HG03558 (cell line): ENCODE measurements around the gene RFC2.
A peak's percentile ranks its signal among the peaks of the same experiment; 100 is the strongest.

Source experiments
- ATAC-seq: cut with Tn5 transposase; IDR thresholded peaks from one replicate; pipeline ENCODE4 v1.9.1; 2021; ENCODE audit warnings: moderate number of reproducible peaks; ENCODE audit not compliant: unreplicated experiment; ENCODE audit errors: extremely low read depth

Gene RFC2

GRCh38 chr7:74254129-74254857 is at the start of gene RFC2:
Gene RFC2, minus strand, starts transcription at chr7:74254399. Its CDS starts 16 bp downstream, at chr7:74254383.
- ATAC-seq = peak; percentile 81

- ATAC-seq = no peak
Observed at GRCh38 chr7:74302745-74303221, 48.6 kb upstream of the RFC2 start.

GRCh38 chr7:74300926-74301325 is 46.7 kb upstream of the RFC2 start:
- ATAC-seq = no peak

- ATAC-seq = no peak
Observed at GRCh38 chr7:74299401-74299800, 45.2 kb upstream of the RFC2 start.

- ATAC-seq = no peak
Observed at GRCh38 chr7:74297516-74298233, 43.5 kb upstream of the RFC2 start.

GRCh38 chr7:74294191-74294998 is 40.2 kb upstream of the RFC2 start:
- no peak for ATAC-seq

- no peak for ATAC-seq
Observed at GRCh38 chr7:74293577-74293908, 39.3 kb upstream of the RFC2 start.

GRCh38 chr7:74292757-74293576 is 38.8 kb upstream of the RFC2 start:
- no peak for ATAC-seq

GRCh38 chr7:74291535-74291934 is 37.3 kb upstream of the RFC2 start:
- ATAC-seq = no peak

GRCh38 chr7:74290981-74291441 is 36.8 kb upstream of the RFC2 start:
- no peak for ATAC-seq

- no peak for ATAC-seq
Observed at GRCh38 chr7:74290553-74290950, 36.4 kb upstream of the RFC2 start.

GRCh38 chr7:74289659-74290552 is 35.7 kb upstream of the RFC2 start:
- no peak for ATAC-seq

- ATAC-seq = no peak
Observed at GRCh38 chr7:74289018-74289658, 34.9 kb upstream of the RFC2 start, which contains the start of gene CLIP2. Gene CLIP2, plus strand, starts transcription at chr7:74289407. Its CDS starts 28,140 bp downstream, at chr7:74317547.

- no peak for ATAC-seq
Observed at GRCh38 chr7:74288034-74288881, 34.1 kb upstream of the RFC2 start.

- ATAC-seq = no peak
Observed at GRCh38 chr7:74287303-74288033, 33.3 kb upstream of the RFC2 start.

- no peak for ATAC-seq
Observed at GRCh38 chr7:74286131-74286530, 31.9 kb upstream of the RFC2 start.

- ATAC-seq = no peak
Observed at GRCh38 chr7:74284781-74285259, 30.6 kb upstream of the RFC2 start.
